Glutamatergic neuron (in vitro differentiated cells): ENCODE results near the gene MED17. TPM values are rescaled to one million over a fixed set of nuclear protein-coding genes. Genes with fewer than 3 reads are reported as not detected.

ENCODE experiments used
- DNase-seq: peaks from one replicate; pipeline ENCODE4 v3.0.0; 2022
- H3K27ac Mint-ChIP-seq: one replicate; pipeline ENCODE4 v1.8.0; 2020; ENCODE audit warnings: mild to moderate bottlenecking, mixed read lengths, inconsistent platforms; ENCODE audit not compliant: unreplicated experiment
- H3K27me3 Mint-ChIP-seq: one replicate; pipeline ENCODE4 v1.8.0; 2020; ENCODE audit warnings: mild to moderate bottlenecking, moderate library complexity, mixed read lengths, inconsistent platforms; ENCODE audit not compliant: unreplicated experiment
- H3K36me3 Mint-ChIP-seq: one replicate; pipeline ENCODE4 v1.8.0; 2020; ENCODE audit warnings: mild to moderate bottlenecking, mixed read lengths, inconsistent platforms; ENCODE audit not compliant: unreplicated experiment
- H3K4me1 Mint-ChIP-seq: one replicate; pipeline ENCODE4 v1.8.0; 2020; ENCODE audit warnings: mild to moderate bottlenecking, low read depth, mixed read lengths, inconsistent platforms; ENCODE audit not compliant: unreplicated experiment
- H3K4me3 Mint-ChIP-seq: one replicate; pipeline ENCODE4 v1.8.0; 2020; ENCODE audit warnings: mild to moderate bottlenecking, mixed read lengths, inconsistent platforms; ENCODE audit not compliant: unreplicated experiment
- H3K9me3 Mint-ChIP-seq: one replicate; pipeline ENCODE4 v1.8.0; 2020; ENCODE audit warnings: mild to moderate bottlenecking, moderate library complexity, mixed read lengths, inconsistent platforms; ENCODE audit not compliant: unreplicated experiment
- CTCF ChIP-seq: fragments of 200-600 bp; sonication (generic); IDR thresholded peaks from one replicate; pipeline ENCODE4 v1.5.0; 2021; ENCODE audit not compliant: partially characterized antibody, unreplicated experiment
- total RNA-seq: library from RNA; stranded (reverse); fragmentation: NEBNext Ultra II Directional; extraction: Animal tissue kit (Norgen Biotek cat#: 25700); gene quantifications from one replicate; pipeline ENCODE4 v1.2.1, GENCODE V29; 2021; ENCODE audit not compliant: unreplicated experiment

MED17 gene
- total RNA-seq, 1 donor from 2014 or later: 73.0 TPM

DNA sequence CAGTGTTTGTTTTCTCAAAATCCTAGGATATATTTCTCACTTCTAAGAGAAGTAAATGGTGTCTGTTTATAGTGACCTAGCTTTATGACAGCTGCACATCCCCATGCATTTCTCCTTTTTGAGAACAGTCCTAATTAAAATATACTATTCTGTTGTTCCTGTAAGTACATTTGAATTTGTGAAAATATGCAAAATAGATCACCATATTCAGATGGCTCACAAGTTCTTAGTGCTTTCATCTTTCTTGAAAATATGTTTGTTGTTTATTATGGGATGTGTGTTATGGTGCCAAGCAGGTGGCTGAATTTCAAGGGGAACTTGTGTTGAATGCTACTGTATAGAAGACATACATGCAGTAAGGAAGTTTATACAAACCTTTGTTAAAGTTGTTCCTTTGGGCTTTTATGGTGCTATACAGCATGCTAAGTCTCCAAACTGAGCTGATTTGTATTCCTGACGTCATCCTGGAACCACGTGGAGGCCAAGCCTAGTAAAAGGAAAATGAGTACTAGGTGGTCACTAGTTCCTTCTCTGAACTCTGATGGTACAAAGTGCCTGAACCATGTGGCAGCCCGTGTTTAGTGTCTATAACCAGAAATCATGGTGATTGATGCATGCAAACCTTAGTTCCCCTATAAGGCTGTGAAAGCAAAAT lies 74.2 kb downstream of the MED17 start:
- Mint-ChIP-seq H3K9me3 (peaks cover 4% of the 10 kb centered on the region), H3K4me1 (peaks cover 5% of the 10 kb centered on the region), H3K27me3 (no peaks in the 10 kb centered on the region), H3K36me3 (no peaks in the 10 kb centered on the region), H3K4me3 (no peak overlapping the region), H3K27ac (no peak overlapping the region)
- DNase-seq: no peak
- no peak for TF ChIP-seq CTCF

- no peaks in the 10 kb centered on the region for H3K27me3 Mint-ChIP-seq
- H3K4me3 Mint-ChIP-seq: no peak overlapping the region
- peaks cover 5% of the 10 kb centered on the region for H3K4me1 Mint-ChIP-seq
- TF ChIP-seq CTCF: no peak
- H3K9me3 Mint-ChIP-seq: peaks cover 4% of the 10 kb centered on the region
- peak overlapping the region; percentile 65 for H3K27ac Mint-ChIP-seq
- peak; percentile 35 for DNase-seq
- H3K36me3 Mint-ChIP-seq: no peaks in the 10 kb centered on the region
Measured at GRCh38 chr11:93861808-93862207, 77.7 kb downstream of the MED17 start.

Other genes starting within 250 kb of the MED17 start
- 3.0 TPM for gene SMCO4, start 240.9 kb upstream of the MED17 start, total RNA-seq
- gene CEP295, start 122.6 kb upstream of the MED17 start, total RNA-seq: 15.4 TPM
- gene TAF1D, start 42.8 kb upstream of the MED17 start, total RNA-seq: 71.9 TPM
- gene C11orf54, start 42.6 kb upstream of the MED17 start, total RNA-seq: 19.5 TPM
- gene VSTM5, start 66.3 kb downstream of the MED17 start, total RNA-seq: 2.0 TPM
- not detected for gene HEPHL1, start 237.1 kb downstream of the MED17 start, total RNA-seq